SK-N-SH (cell line): ENCODE measurements around the gene MRM3. TPM values are rescaled to one million over a fixed set of nuclear protein-coding genes. Genes with fewer than 3 reads are reported as not detected.

Experiments
- CTCF ChIA-PET: fragments of 300-600, 350-600 bp; formaldehyde crosslinking; extraction: SDS; loops from one replicate; lab custom pipeline; 2021; lab: Yijun Ruan, JAX
- POLR2A ChIA-PET: fragments of 350-600 bp; sonication (Branson Sonifier 250); formaldehyde crosslinking; extraction: SDS; loops from one replicate; lab custom pipeline; 2020; ENCODE audit warnings: antibody characterized with exemption, inconsistent platforms; lab: Yijun Ruan, JAX
- DNase-seq: peaks from one replicate; pipeline ENCODE4 v3.0.0; 2012
- H2AFZ ChIP-seq: fragments of 200-600 bp; sonication (generic); 2 replicates; pipeline ENCODE4 v1.8.1; 2016; ENCODE audit warnings: antibody characterized with exemption, mild to moderate bottlenecking, low read depth
- H3F3A ChIP-seq: fragments of 200-600 bp; sonication (generic); replicated peaks from 2 replicates; pipeline ENCODE3; 2016; ENCODE audit warnings: antibody characterized with exemption, mild to moderate bottlenecking; ENCODE audit not compliant: insufficient read depth
- H3K27ac ChIP-seq, 2 experiments: fragments of 200-500 bp in 1 of 2; fragments of 200-600 bp in 1 of 2; sonication (Bioruptor generic) in 1 of 2; sonication (generic), shearing (Covaris generic) in 1 of 2; 2 replicates each; pipeline versions ENCODE4 v1.5.1 to v1.6.1; 2014 to 2016; ENCODE audit warnings: low read depth in 2 of 2, inconsistent platforms in 1 of 2, low read length in 1 of 2, mild to moderate bottlenecking in 1 of 2, mixed read lengths in 1 of 2
- H3K27me3 ChIP-seq: fragments of 200-600 bp; sonication (generic), shearing (Covaris generic); 2 replicates; pipeline ENCODE4 v1.6.1; 2016; ENCODE audit warnings: mixed run types; ENCODE audit not compliant: insufficient read depth
- H3K36me3 ChIP-seq, 2 experiments: fragments of 200-500 bp in 1 of 2; fragments of 200-600 bp in 1 of 2; sonication (Bioruptor generic) in 1 of 2; sonication (generic) in 1 of 2; replicated peaks in 1 of 2; 2 replicates each; pipeline versions ENCODE3 to v1.5.1; 2014 to 2016; ENCODE audit warnings: low read length in 1 of 2, mild to moderate bottlenecking in 1 of 2; ENCODE audit not compliant: insufficient read depth in 2 of 2, control insufficient read depth in 1 of 2
- H3K4me1 ChIP-seq, 2 experiments: fragments of 200-500 bp in 1 of 2; fragments of 200-600 bp in 1 of 2; sonication (Bioruptor generic) in 1 of 2; sonication (generic), shearing (Covaris generic) in 1 of 2; 2 replicates each; pipeline versions ENCODE4 v1.5.1 to v1.6.1; 2014 to 2016; ENCODE audit warnings: low read depth in 1 of 2, low read length in 1 of 2, mixed run types in 1 of 2; ENCODE audit not compliant: insufficient read depth in 2 of 2, control insufficient read depth in 1 of 2
- H3K4me2 ChIP-seq: fragments of 200-600 bp; sonication (generic), shearing (Covaris generic); 2 replicates; pipeline ENCODE4 v1.6.1; 2017; ENCODE audit warnings: mixed run types
- H3K4me3 ChIP-seq, 2 experiments: fragments of 200-500 bp in 1 of 2; fragments of 200-600 bp in 1 of 2; sonication (Bioruptor generic) in 1 of 2; sonication (generic), shearing (Covaris generic) in 1 of 2; 2 replicates each; pipeline versions ENCODE4 v1.5.1 to v1.8.1; 2014 to 2016; ENCODE audit warnings: low read depth in 2 of 2, inconsistent platforms in 1 of 2, low read length in 1 of 2, mild to moderate bottlenecking in 1 of 2, mixed read lengths in 1 of 2, moderate library complexity in 1 of 2
- H3K79me2 ChIP-seq: fragments of 200-600 bp; sonication (generic); 2 replicates; pipeline ENCODE4 v1.8.1; 2017; ENCODE audit warnings: mild to moderate bottlenecking; ENCODE audit not compliant: insufficient read depth
- H3K9ac ChIP-seq: fragments of 200-600 bp; sonication (generic); 2 replicates; pipeline ENCODE4 v1.6.1; 2017; ENCODE audit warnings: mixed run types
- H3K9me2 ChIP-seq: fragments of 200-600 bp; sonication (generic); 2 replicates; pipeline ENCODE4 v1.6.1; 2017; ENCODE audit warnings: mixed run types
- H3K9me3 ChIP-seq: fragments of 200-600 bp; sonication (generic); 2 replicates; pipeline ENCODE4 v1.6.1; 2017; ENCODE audit warnings: mixed run types, mild to moderate bottlenecking, moderate library complexity
- H4K20me1 ChIP-seq: fragments of 200-600 bp; sonication (generic); 2 replicates; pipeline ENCODE4 v1.6.1; 2017; ENCODE audit warnings: mild to moderate bottlenecking, mixed run types; ENCODE audit not compliant: insufficient read depth
- EZH2phosphoT487 ChIP-seq: fragments of 200-600 bp; sonication (generic); IDR thresholded peaks from 2 replicates; pipeline ENCODE4 v1.6.1; 2017; ENCODE audit warnings: low read depth, mixed run types, mild to moderate bottlenecking, antibody characterized with exemption, moderate library complexity, borderline replicate concordance
- FOSL2 ChIP-seq: IDR thresholded peaks from 2 replicates; pipeline ENCODE4 v1.4.0; 2012; ENCODE audit warnings: low read depth, mild to moderate bottlenecking, moderate library complexity, borderline replicate concordance
- FOXJ3 ChIP-seq: sonication (generic); formaldehyde crosslinking; IDR thresholded peaks from 2 replicates; pipeline ENCODE4 v1.5.1; 2020; ENCODE audit warnings: mild to moderate bottlenecking, missing genetic modification reagents
- FOXM1 ChIP-seq: IDR thresholded peaks from 2 replicates; pipeline ENCODE4 v1.4.0; 2012; ENCODE audit warnings: low read depth, mild to moderate bottlenecking
- GABPA ChIP-seq: IDR thresholded peaks from 2 replicates; pipeline ENCODE4 v1.4.0; 2012; ENCODE audit warnings: low read depth, mild to moderate bottlenecking
- GATA2 ChIP-seq: sonication (generic); formaldehyde crosslinking; IDR thresholded peaks from 2 replicates; pipeline ENCODE4 v1.5.0; 2020; ENCODE audit warnings: mild to moderate bottlenecking, missing genetic modification reagents
- MXI1 ChIP-seq: IDR thresholded peaks from 2 replicates; pipeline ENCODE4 v1.6.1; 2012; ENCODE audit warnings: mild to moderate bottlenecking, low read depth, low read length, improper control_type of control experiment
- NFIC ChIP-seq: IDR thresholded peaks from 2 replicates; pipeline ENCODE4 v1.4.0; 2012; ENCODE audit warnings: borderline replicate concordance
- NRF1 ChIP-seq: IDR thresholded peaks from 2 replicates; pipeline ENCODE4 v1.6.1; 2012; ENCODE audit warnings: low read depth, mild to moderate bottlenecking, low read length
- POLR2AphosphoS5 ChIP-seq: IDR thresholded peaks from 2 replicates; pipeline ENCODE4 v1.6.1; 2012; ENCODE audit warnings: low read depth, low read length
- SIN3A ChIP-seq: IDR thresholded peaks from 2 replicates; pipeline ENCODE4 v1.6.1; 2012; ENCODE audit warnings: low read depth, mild to moderate bottlenecking, low read length, moderate library complexity, borderline replicate concordance
- SMC3 ChIP-seq: IDR thresholded peaks from 2 replicates; pipeline ENCODE4 v1.6.1; 2012; ENCODE audit warnings: low read depth, low read length, improper control_type of control experiment
- TCF12 ChIP-seq: IDR thresholded peaks from 2 replicates; pipeline ENCODE4 v1.4.0; 2012
- TEAD4 ChIP-seq: IDR thresholded peaks from 2 replicates; pipeline ENCODE4 v1.4.0; 2012; ENCODE audit warnings: mild to moderate bottlenecking, borderline replicate concordance; ENCODE audit not compliant: insufficient read depth
- WGBS: methylation state at CpG from one replicate; pipeline ENCODE4 v1.1.6; 2017; ENCODE audit warnings: low lambda C conversion rate; 5-methylcytosine and 5-hydroxymethylcytosine counted together
- polyA plus RNA-seq, 3 experiments: library from polyadenylated mRNA; depleted of rRNA; stranded (reverse); fragments of >200 nt; gene quantifications; 2 replicates each; pipeline ENCODE4 v1.2.3, GENCODE V29; 2012
- TF ChIP-seq, protein P1 (sequence below): IDR thresholded peaks from 2 replicates; pipeline ENCODE4 v1.6.1; 2012; ENCODE audit warnings: mild to moderate bottlenecking, low read depth, low read length, moderate library complexity
- TF ChIP-seq, protein P2 (sequence below): fragments of 150-350 bp; IDR thresholded peaks from 2 replicates; pipeline ENCODE4 v1.6.1; 2016; ENCODE audit warnings: mild to moderate bottlenecking, low read depth, low read length
- TF ChIP-seq, protein P3 (sequence below): IDR thresholded peaks from 2 replicates; pipeline ENCODE4 v1.4.0; 2012; ENCODE audit warnings: low read depth, borderline replicate concordance
- TF ChIP-seq, protein P4 (sequence below): fragments of 150-350 bp; IDR thresholded peaks from 2 replicates; pipeline ENCODE4 v1.6.1; 2017; ENCODE audit warnings: antibody characterized with exemption, low read length, low read depth, borderline replicate concordance
- TF ChIP-seq, protein P5 (sequence below): IDR thresholded peaks from 2 replicates; pipeline ENCODE4 v1.4.0; 2012; ENCODE audit warnings: low read depth, borderline replicate concordance
- TF ChIP-seq, protein P6 (sequence below): IDR thresholded peaks from 2 replicates; pipeline ENCODE4; 2012

Gene MRM3
- polyA plus RNA-seq, 1 of the 3 experiments (the other 2 are of a cell fraction): 16.4 TPM

DNA sequence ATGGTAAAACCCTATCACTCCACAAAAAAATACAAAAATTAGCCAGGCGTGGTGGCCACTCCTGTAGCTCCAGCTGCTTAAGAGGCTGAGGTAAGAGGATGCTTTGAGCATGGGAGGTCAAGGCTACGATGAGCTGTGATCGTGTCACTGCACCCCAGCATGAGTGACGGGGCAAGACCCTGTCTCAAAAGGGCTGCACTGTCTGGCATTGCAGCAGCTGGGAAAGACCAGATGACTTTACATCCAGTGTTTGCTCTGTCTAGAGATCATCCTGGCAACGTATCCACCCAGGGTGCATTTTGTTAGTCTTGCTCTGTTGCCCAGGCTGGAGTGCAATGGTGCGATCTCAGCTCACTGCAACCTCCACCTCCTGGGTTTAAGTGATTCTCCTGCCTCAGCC is 52.0 kb downstream of the MRM3 start:
- Histone ChIP-seq H3K9me3 (no peaks in the 10 kb centered on the region), H3K9me2 (no peaks in the 10 kb centered on the region), H3K4me1 (no peaks in the 10 kb centered on the region), H4K20me1 (0 out of 2 replicates have a peak, but pooled peaks cover 4% of the 10 kb centered on the region), H3K4me2 (no peak overlapping the region), H3F3A (no peaks in the 10 kb centered on the region), H3K9ac (no peak overlapping the region), H3K27me3 (peaks cover 24% of the 10 kb centered on the region; the same call in 1 of the 2 replicates), H2AFZ (no peak overlapping the region), H3K79me2 (no peaks in the 10 kb centered on the region), H3K4me3 (no peak overlapping the region), H3K36me3 (no peaks in the 10 kb centered on the region), H3K27ac (no peak overlapping the region; a peak in 1 of 4 replicates)
- POLR2A ChIA-PET: no interaction called here
- DNase-seq: no peak
- CTCF ChIA-PET: interaction anchor here (0.9 kb wide), 1 partner anchor 147 kb away, joined by 3 read pairs; no protein-coding TSS in a partner anchor
- 64% methylated on average over 6 of the region's 6 CpGs for WGBS
- no peak for TF ChIP-seq FOSL2
- TF ChIP-seq EZH2phosphoT487: no peak
- no peak for TF ChIP-seq NRF1
- TF ChIP-seq POLR2AphosphoS5: no peak
- TF ChIP-seq, protein P1, sequence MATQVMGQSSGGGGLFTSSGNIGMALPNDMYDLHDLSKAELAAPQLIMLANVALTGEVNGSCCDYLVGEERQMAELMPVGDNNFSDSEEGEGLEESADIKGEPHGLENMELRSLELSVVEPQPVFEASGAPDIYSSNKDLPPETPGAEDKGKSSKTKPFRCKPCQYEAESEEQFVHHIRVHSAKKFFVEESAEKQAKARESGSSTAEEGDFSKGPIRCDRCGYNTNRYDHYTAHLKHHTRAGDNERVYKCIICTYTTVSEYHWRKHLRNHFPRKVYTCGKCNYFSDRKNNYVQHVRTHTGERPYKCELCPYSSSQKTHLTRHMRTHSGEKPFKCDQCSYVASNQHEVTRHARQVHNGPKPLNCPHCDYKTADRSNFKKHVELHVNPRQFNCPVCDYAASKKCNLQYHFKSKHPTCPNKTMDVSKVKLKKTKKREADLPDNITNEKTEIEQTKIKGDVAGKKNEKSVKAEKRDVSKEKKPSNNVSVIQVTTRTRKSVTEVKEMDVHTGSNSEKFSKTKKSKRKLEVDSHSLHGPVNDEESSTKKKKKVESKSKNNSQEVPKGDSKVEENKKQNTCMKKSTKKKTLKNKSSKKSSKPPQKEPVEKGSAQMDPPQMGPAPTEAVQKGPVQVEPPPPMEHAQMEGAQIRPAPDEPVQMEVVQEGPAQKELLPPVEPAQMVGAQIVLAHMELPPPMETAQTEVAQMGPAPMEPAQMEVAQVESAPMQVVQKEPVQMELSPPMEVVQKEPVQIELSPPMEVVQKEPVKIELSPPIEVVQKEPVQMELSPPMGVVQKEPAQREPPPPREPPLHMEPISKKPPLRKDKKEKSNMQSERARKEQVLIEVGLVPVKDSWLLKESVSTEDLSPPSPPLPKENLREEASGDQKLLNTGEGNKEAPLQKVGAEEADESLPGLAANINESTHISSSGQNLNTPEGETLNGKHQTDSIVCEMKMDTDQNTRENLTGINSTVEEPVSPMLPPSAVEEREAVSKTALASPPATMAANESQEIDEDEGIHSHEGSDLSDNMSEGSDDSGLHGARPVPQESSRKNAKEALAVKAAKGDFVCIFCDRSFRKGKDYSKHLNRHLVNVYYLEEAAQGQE: no peak
- no peak for TF ChIP-seq FOXJ3 (CRISPR knock-in tag)
- TF ChIP-seq MXI1: no peak
- TF ChIP-seq, protein P2, sequence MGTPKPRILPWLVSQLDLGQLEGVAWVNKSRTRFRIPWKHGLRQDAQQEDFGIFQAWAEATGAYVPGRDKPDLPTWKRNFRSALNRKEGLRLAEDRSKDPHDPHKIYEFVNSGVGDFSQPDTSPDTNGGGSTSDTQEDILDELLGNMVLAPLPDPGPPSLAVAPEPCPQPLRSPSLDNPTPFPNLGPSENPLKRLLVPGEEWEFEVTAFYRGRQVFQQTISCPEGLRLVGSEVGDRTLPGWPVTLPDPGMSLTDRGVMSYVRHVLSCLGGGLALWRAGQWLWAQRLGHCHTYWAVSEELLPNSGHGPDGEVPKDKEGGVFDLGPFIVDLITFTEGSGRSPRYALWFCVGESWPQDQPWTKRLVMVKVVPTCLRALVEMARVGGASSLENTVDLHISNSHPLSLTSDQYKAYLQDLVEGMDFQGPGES: no peak
- TF ChIP-seq SIN3A: no peak
- TF ChIP-seq, protein P3, sequence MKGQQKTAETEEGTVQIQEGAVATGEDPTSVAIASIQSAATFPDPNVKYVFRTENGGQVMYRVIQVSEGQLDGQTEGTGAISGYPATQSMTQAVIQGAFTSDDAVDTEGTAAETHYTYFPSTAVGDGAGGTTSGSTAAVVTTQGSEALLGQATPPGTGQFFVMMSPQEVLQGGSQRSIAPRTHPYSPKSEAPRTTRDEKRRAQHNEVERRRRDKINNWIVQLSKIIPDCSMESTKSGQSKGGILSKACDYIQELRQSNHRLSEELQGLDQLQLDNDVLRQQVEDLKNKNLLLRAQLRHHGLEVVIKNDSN: no peak
- no peak for TF ChIP-seq TEAD4
- TF ChIP-seq, protein P4, sequence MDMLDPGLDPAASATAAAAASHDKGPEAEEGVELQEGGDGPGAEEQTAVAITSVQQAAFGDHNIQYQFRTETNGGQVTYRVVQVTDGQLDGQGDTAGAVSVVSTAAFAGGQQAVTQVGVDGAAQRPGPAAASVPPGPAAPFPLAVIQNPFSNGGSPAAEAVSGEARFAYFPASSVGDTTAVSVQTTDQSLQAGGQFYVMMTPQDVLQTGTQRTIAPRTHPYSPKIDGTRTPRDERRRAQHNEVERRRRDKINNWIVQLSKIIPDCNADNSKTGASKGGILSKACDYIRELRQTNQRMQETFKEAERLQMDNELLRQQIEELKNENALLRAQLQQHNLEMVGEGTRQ: no peak
- no peak for TF ChIP-seq NFIC
- no peak for TF ChIP-seq GATA2 (CRISPR knock-in tag)
- TF ChIP-seq FOXM1: no peak
- TF ChIP-seq GABPA: no peak
- TF ChIP-seq, protein P5, sequence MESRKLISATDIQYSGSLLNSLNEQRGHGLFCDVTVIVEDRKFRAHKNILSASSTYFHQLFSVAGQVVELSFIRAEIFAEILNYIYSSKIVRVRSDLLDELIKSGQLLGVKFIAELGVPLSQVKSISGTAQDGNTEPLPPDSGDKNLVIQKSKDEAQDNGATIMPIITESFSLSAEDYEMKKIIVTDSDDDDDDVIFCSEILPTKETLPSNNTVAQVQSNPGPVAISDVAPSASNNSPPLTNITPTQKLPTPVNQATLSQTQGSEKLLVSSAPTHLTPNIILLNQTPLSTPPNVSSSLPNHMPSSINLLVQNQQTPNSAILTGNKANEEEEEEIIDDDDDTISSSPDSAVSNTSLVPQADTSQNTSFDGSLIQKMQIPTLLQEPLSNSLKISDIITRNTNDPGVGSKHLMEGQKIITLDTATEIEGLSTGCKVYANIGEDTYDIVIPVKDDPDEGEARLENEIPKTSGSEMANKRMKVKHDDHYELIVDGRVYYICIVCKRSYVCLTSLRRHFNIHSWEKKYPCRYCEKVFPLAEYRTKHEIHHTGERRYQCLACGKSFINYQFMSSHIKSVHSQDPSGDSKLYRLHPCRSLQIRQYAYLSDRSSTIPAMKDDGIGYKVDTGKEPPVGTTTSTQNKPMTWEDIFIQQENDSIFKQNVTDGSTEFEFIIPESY: no peak
- TF ChIP-seq SMC3: no peak
- TF ChIP-seq, protein P6, sequence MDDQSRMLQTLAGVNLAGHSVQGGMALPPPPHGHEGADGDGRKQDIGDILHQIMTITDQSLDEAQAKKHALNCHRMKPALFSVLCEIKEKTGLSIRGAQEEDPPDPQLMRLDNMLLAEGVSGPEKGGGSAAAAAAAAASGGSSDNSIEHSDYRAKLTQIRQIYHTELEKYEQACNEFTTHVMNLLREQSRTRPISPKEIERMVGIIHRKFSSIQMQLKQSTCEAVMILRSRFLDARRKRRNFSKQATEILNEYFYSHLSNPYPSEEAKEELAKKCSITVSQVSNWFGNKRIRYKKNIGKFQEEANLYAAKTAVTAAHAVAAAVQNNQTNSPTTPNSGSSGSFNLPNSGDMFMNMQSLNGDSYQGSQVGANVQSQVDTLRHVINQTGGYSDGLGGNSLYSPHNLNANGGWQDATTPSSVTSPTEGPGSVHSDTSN: no peak
- no peak for TF ChIP-seq TCF12
